GM21367 (cell line): ENCODE results near the gene RPL28.

Experiments used
- ATAC-seq: cut with Tn5 transposase; IDR thresholded peaks from one replicate; pipeline ENCODE4 v1.9.1; 2021; ENCODE audit not compliant: unreplicated experiment

The RPL28 gene

GRCh38 chr19:55385724-55386492, at the start of gene RPL28:
RPL28 (plus strand) TSS chr19:55385932; CDS start chr19:55386358, 426 bp downstream.
- ATAC-seq: peak; percentile 45

- no peak for ATAC-seq
Observed at GRCh38 chr19:55336101-55336500, 49.6 kb upstream of the RPL28 start.

- peak; percentile 74 for ATAC-seq
Observed at GRCh38 chr19:55339105-55339888, 46.4 kb upstream of the RPL28 start, which contains the start of gene KMT5C. KMT5C (plus strand) TSS chr19:55339876; CDS start chr19:55341937, 2,061 bp downstream.

- ATAC-seq: no peak
Observed at GRCh38 chr19:55339889-55340783, 45.6 kb upstream of the RPL28 start.

- no peak for ATAC-seq
Observed at GRCh38 chr19:55340784-55341147, 45.0 kb upstream of the RPL28 start.

GRCh38 chr19:55341171-55341588, 44.6 kb upstream of the RPL28 start:
- no peak for ATAC-seq

- no peak for ATAC-seq
Observed at GRCh38 chr19:55341595-55342531, 43.9 kb upstream of the RPL28 start.

- no peak for ATAC-seq
Observed at GRCh38 chr19:55344444-55344843, 41.3 kb upstream of the RPL28 start.

- ATAC-seq: no peak
Observed at GRCh38 chr19:55345101-55345817, 40.5 kb upstream of the RPL28 start.

- ATAC-seq: no peak
Observed at GRCh38 chr19:55345818-55346724, 39.7 kb upstream of the RPL28 start.

- no peak for ATAC-seq
Observed at GRCh38 chr19:55346725-55347441, 38.8 kb upstream of the RPL28 start.

- ATAC-seq: no peak
Observed at GRCh38 chr19:55347442-55348009, 38.2 kb upstream of the RPL28 start.

- ATAC-seq: no peak
Observed at GRCh38 chr19:55348317-55349034, 37.3 kb upstream of the RPL28 start.

GRCh38 chr19:55350620-55351315, 35.0 kb upstream of the RPL28 start:
- ATAC-seq: no peak

- no peak for ATAC-seq
Observed at GRCh38 chr19:55352040-55352439, 33.7 kb upstream of the RPL28 start.

- no peak for ATAC-seq
Observed at GRCh38 chr19:55352549-55353145, 33.1 kb upstream of the RPL28 start.
